DOHH2 (cell line): ENCODE results near the gene YIPF6.
"Not testable (repeated sequence)": the region's sequence is repeated elsewhere in the genome, so short reads cannot be mapped to it uniquely, and the experiment has no call there.

Experiments
- H3F3A ChIP-seq: fragments of 200-600 bp; sonication (generic), shearing (Covaris generic); 2 replicates; pipeline ENCODE4 v1.6.0; 2016; ENCODE audit warnings: antibody characterized with exemption, mild to moderate bottlenecking; ENCODE audit not compliant: control insufficient read depth, insufficient read depth
- H3K27ac ChIP-seq: fragments of 200-600 bp; sonication (generic); 2 replicates; pipeline ENCODE4 v1.5.1; 2014; ENCODE audit warnings: low read depth, mild to moderate bottlenecking, low read length, moderate library complexity
- H3K27me3 ChIP-seq: fragments of 200-600 bp; sonication (generic); 2 replicates; pipeline ENCODE4 v1.6.1; 2014; ENCODE audit warnings: mild to moderate bottlenecking, low read length, mixed read lengths; ENCODE audit not compliant: control insufficient read depth
- H3K36me3 ChIP-seq: fragments of 200-600 bp; sonication (generic); 2 replicates; pipeline ENCODE4 v1.6.1; 2014; ENCODE audit warnings: mild to moderate bottlenecking, low read length, moderate library complexity, mixed read lengths; ENCODE audit not compliant: control insufficient read depth
- H3K4me1 ChIP-seq: fragments of 200-600 bp; sonication (generic); 2 replicates; pipeline ENCODE4 v1.6.1; 2014; ENCODE audit warnings: mild to moderate bottlenecking, low read length, mixed read lengths; ENCODE audit not compliant: control insufficient read depth
- H3K4me2 ChIP-seq: fragments of 200-600 bp; sonication (generic); 2 replicates; pipeline ENCODE4 v1.6.0; 2014; ENCODE audit warnings: mild to moderate bottlenecking, low read length, moderate library complexity
- H3K4me3 ChIP-seq: fragments of 200-600 bp; sonication (generic); 2 replicates; pipeline ENCODE4 v1.5.1; 2014; ENCODE audit warnings: mild to moderate bottlenecking, low read length, mixed read lengths
- H3K79me2 ChIP-seq: fragments of 200-600 bp; sonication (generic); 2 replicates; pipeline ENCODE4 v1.6.1; 2014; ENCODE audit warnings: mild to moderate bottlenecking, low read length, mixed read lengths; ENCODE audit not compliant: control insufficient read depth
- H3K9me2 ChIP-seq: fragments of 200-600 bp; sonication (generic); replicated peaks from 2 replicates; pipeline ENCODE4 v1.6.1; 2014; ENCODE audit warnings: mild to moderate bottlenecking, low read length, mixed read lengths; ENCODE audit not compliant: control insufficient read depth
- H3K9me3 ChIP-seq: fragments of 200-600 bp; sonication (generic); 2 replicates; pipeline ENCODE4 v1.6.1; 2014; ENCODE audit warnings: antibody characterized with exemption, low read length, mixed read lengths; ENCODE audit not compliant: control insufficient read depth, insufficient read depth
- H4K20me1 ChIP-seq: fragments of 200-600 bp; sonication (generic); 2 replicates; pipeline ENCODE4 v1.6.0; 2014; ENCODE audit warnings: low read depth, mild to moderate bottlenecking, antibody characterized with exemption, low read length, moderate library complexity; ENCODE audit not compliant: control insufficient read depth, insufficient read depth
- CTCF ChIP-seq: fragments of 200-600 bp; sonication (generic); IDR thresholded peaks from one replicate; pipeline ENCODE4 v1.5.1; 2014; ENCODE audit warnings: antibody characterized with exemption, mild to moderate bottlenecking, low read depth, low read length; ENCODE audit not compliant: poor library complexity, severe bottlenecking
- EZH2phosphoT487 ChIP-seq: fragments of 200-600 bp; sonication (generic); IDR thresholded peaks from 2 replicates; pipeline ENCODE4 v1.6.1; 2017; ENCODE audit warnings: borderline replicate concordance, mild to moderate bottlenecking, antibody characterized with exemption, low read length, moderate library complexity, mixed read lengths

Gene YIPF6

GRCh38 chrX:68462653-68463052 lies 36.2 kb upstream of the YIPF6 start:
- Histone ChIP-seq H3K9me2 (no peaks in the 10 kb centered on the region), H3K4me2 (peak overlapping the region; percentile 19; the same call in 1 of the 2 replicates), H3K79me2 (no peaks in the 10 kb centered on the region), H4K20me1 (no peaks in the 10 kb centered on the region), H3K27ac (no peak overlapping the region), H3F3A (no peaks in the 10 kb centered on the region), H3K27me3 (no peaks in the 10 kb centered on the region), H3K9me3 (no peaks in the 10 kb centered on the region), H3K36me3 (no peaks in the 10 kb centered on the region), H3K4me1 (no peaks in the 10 kb centered on the region), H3K4me3 (no peak overlapping the region)
- TF ChIP-seq EZH2phosphoT487 (no peak), CTCF (peak; percentile 63)

- Histone ChIP-seq H3K79me2 (no peaks in the 10 kb centered on the region), H3K9me3 (no peaks in the 10 kb centered on the region), H4K20me1 (no peaks in the 10 kb centered on the region), H3F3A (no peaks in the 10 kb centered on the region), H3K4me3 (no peak overlapping the region), H3K4me2 (no peak overlapping the region), H3K36me3 (no peaks in the 10 kb centered on the region), H3K4me1 (no peaks in the 10 kb centered on the region), H3K27ac (no peak overlapping the region), H3K9me2 (no peaks in the 10 kb centered on the region), H3K27me3 (no peaks in the 10 kb centered on the region)
- TF ChIP-seq EZH2phosphoT487 (no peak), CTCF (no peak)
Measured at GRCh38 chrX:68463880-68464279, 35.0 kb upstream of the YIPF6 start.

- no peak overlapping the region for H3K4me3 ChIP-seq
- H3K4me2 ChIP-seq, result no peak overlapping the region
- H4K20me1 ChIP-seq, result no peaks in the 10 kb centered on the region
- H3K9me3 ChIP-seq, result no peaks in the 10 kb centered on the region
- no peaks in the 10 kb centered on the region for H3K79me2 ChIP-seq
- no peaks in the 10 kb centered on the region for H3K9me2 ChIP-seq
- no peaks in the 10 kb centered on the region for H3K36me3 ChIP-seq
- no peaks in the 10 kb centered on the region for H3K27me3 ChIP-seq
- no peak overlapping the region for H3K27ac ChIP-seq
- TF ChIP-seq EZH2phosphoT487 (no peak), CTCF (no peak)
- H3F3A ChIP-seq, result no peaks in the 10 kb centered on the region
- no peaks in the 10 kb centered on the region for H3K4me1 ChIP-seq
Measured at GRCh38 chrX:68464796-68465195, 34.1 kb upstream of the YIPF6 start.

GRCh38 chrX:68480969-68481368 lies 17.9 kb upstream of the YIPF6 start:
- TF ChIP-seq CTCF (no peak), EZH2phosphoT487 (no peak)
- Histone ChIP-seq H3F3A (no peaks in the 10 kb centered on the region), H3K4me3 (no peak overlapping the region), H3K4me1 (no peaks in the 10 kb centered on the region), H3K9me3 (no peaks in the 10 kb centered on the region), H4K20me1 (no peaks in the 10 kb centered on the region), H3K27me3 (no peaks in the 10 kb centered on the region), H3K9me2 (no peaks in the 10 kb centered on the region), H3K79me2 (no peaks in the 10 kb centered on the region), H3K4me2 (no peak overlapping the region), H3K27ac (no peak overlapping the region), H3K36me3 (no peaks in the 10 kb centered on the region)

- not testable (repeated sequence) for H3K4me3 ChIP-seq, H3K27me3 ChIP-seq, H3K4me2 ChIP-seq, H3F3A ChIP-seq, H3K36me3 ChIP-seq, H3K27ac ChIP-seq, H3K9me2 ChIP-seq, H4K20me1 ChIP-seq, H3K79me2 ChIP-seq, H3K9me3 ChIP-seq, H3K4me1 ChIP-seq
Measured at GRCh38 chrX:68486198-68486597, 12.7 kb upstream of the YIPF6 start.
